Measurements from ENCODE around the gene SLC18B1.
"Not testable (repeated sequence)": the region's sequence is repeated elsewhere in the genome, so short reads cannot be mapped to it uniquely, and the experiment has no call there.

SLC18B1 gene

GRCh38 chr6:132798869-132799538 lies 567 bp upstream of the SLC18B1 start:
- no peak for FAIRE-seq

- no peak for FAIRE-seq
These were observed 3.0 kb downstream of the SLC18B1 start for GRCh38 chr6:132795461-132795860.

GRCh38 chr6:132792510-132792909 lies 5.9 kb downstream of the SLC18B1 start:
- FAIRE-seq = no peak

GRCh38 chr6:132790450-132790849 lies 8.0 kb downstream of the SLC18B1 start:
- FAIRE-seq = no peak

GRCh38 chr6:132789396-132789776 lies 9.1 kb downstream of the SLC18B1 start:
- FAIRE-seq = no peak

GRCh38 chr6:132788658-132789395 lies 9.6 kb downstream of the SLC18B1 start:
- no peak for FAIRE-seq

- FAIRE-seq = no peak
These were observed 12.5 kb downstream of the SLC18B1 start for GRCh38 chr6:132785936-132786335.

GRCh38 chr6:132780770-132781371 lies 17.6 kb downstream of the SLC18B1 start:
- FAIRE-seq = no peak

- FAIRE-seq = not testable (repeated sequence)
These were observed 20.6 kb downstream of the SLC18B1 start for GRCh38 chr6:132777881-132778280.

GRCh38 chr6:132768051-132768517 lies 30.4 kb downstream of the SLC18B1 start:
- no peak for FAIRE-seq

GRCh38 chr6:132765560-132765959 lies 32.9 kb downstream of the SLC18B1 start:
- FAIRE-seq = no peak

GRCh38 chr6:132764370-132764769 lies 34.1 kb downstream of the SLC18B1 start:
- FAIRE-seq = no peak

- no peak for FAIRE-seq
These were observed 35.2 kb downstream of the SLC18B1 start for GRCh38 chr6:132763269-132763668.

GRCh38 chr6:132760256-132760655 lies 38.2 kb downstream of the SLC18B1 start:
- FAIRE-seq = no peak

GRCh38 chr6:132758689-132759088 lies 39.7 kb downstream of the SLC18B1 start:
- no peak for FAIRE-seq

GRCh38 chr6:132752255-132752654 lies 46.2 kb downstream of the SLC18B1 start:
- no peak for FAIRE-seq

GRCh38 chr6:132751828-132752227 lies 46.6 kb downstream of the SLC18B1 start:
- no peak for FAIRE-seq

- no peak for FAIRE-seq
These were observed 47.1 kb downstream of the SLC18B1 start for GRCh38 chr6:132751306-132751705.

GRCh38 chr6:132750455-132751248 lies 47.8 kb downstream of the SLC18B1 start:
- FAIRE-seq = no peak

- FAIRE-seq = no peak
These were observed 49.3 kb downstream of the SLC18B1 start for GRCh38 chr6:132749111-132749510.

GRCh38 chr6:132748446-132748845 lies 50.0 kb downstream of the SLC18B1 start:
- FAIRE-seq = no peak

GRCh38 chr6:132746048-132746447 lies 52.4 kb downstream of the SLC18B1 start:
- no peak for FAIRE-seq

GRCh38 chr6:132742495-132742894 lies 55.9 kb downstream of the SLC18B1 start:
- FAIRE-seq = no peak

Data from colon (tissue), 2 donors.